Heart right ventricle (tissue), 16 donors: Measurements from ENCODE around the gene KIFC3. TPM values are rescaled to one million over a fixed set of nuclear protein-coding genes. Genes with fewer than 3 reads are reported as not detected.

Experiments
- ATAC-seq, 8 donors: fragments of 200-7000 bp; cut with Tn5 transposase; one replicate each; pipeline ENCODE4 v1.9.1; 2020; ENCODE audit warnings: mild to moderate bottlenecking in 8 of 8, moderate library complexity in 8 of 8, moderate number of reproducible peaks in 1 of 8
- DNase-seq, 2 donors: peaks; one replicate each; pipeline ENCODE4 v3.0.0-alpha.2; 2020
- H3K27ac ChIP-seq, 10 donors: fragments of 200-600 bp; sonication (generic) in 2 of 10; one replicate each; pipeline versions ENCODE4 v1.5.0 to v1.8.0; 2020 to 2022; ENCODE audit warnings: mild to moderate bottlenecking in 3 of 10
- H3K27me3 ChIP-seq, 7 donors: fragments of 200-600 bp; one replicate each; pipeline ENCODE4 v1.8.0; 2021 to 2022; ENCODE audit warnings: mild to moderate bottlenecking in 2 of 7
- H3K36me3 ChIP-seq, 9 donors: fragments of 200-600 bp; sonication (generic) in 1 of 9; one replicate each; pipeline versions ENCODE4 v1.5.0 to v1.8.0; 2020 to 2022; ENCODE audit warnings: mild to moderate bottlenecking in 2 of 9
- H3K4me1 ChIP-seq, 9 donors: fragments of 200-600 bp; sonication (generic) in 1 of 9; one replicate each; pipeline versions ENCODE4 v1.5.0 to v1.8.0; 2020 to 2022; ENCODE audit warnings: mild to moderate bottlenecking in 4 of 9
- H3K4me3 ChIP-seq, 10 donors: fragments of 200-600 bp; sonication (generic) in 2 of 10; one replicate each; pipeline versions ENCODE4 v1.5.0 to v1.8.0; 2020 to 2022; ENCODE audit warnings: mild to moderate bottlenecking in 7 of 10, moderate library complexity in 2 of 10
- H3K9me3 ChIP-seq, 11 donors: fragments of 200-600 bp in 10 of 11; sonication (generic) in 2 of 11; one replicate each; pipeline versions ENCODE4 v1.5.0 to v1.8.0; 2013 to 2022; ENCODE audit warnings: mild to moderate bottlenecking in 2 of 11, control low read depth in 1 of 11, moderate library complexity in 1 of 11
- WGBS, 2 donors: extraction: QIAGEN DNeasy Blood & Tissue Kit; methylation state at CpG; one replicate each; pipeline ENCODE4 v1.1.7; 2013; ENCODE audit warnings: inconsistent platforms in 1 of 2; 5-methylcytosine and 5-hydroxymethylcytosine counted together
- intact Hi-C, 10 donors: fragments of 100-400 bp; cut with DNase I; formaldehyde crosslinking; loops; one replicate each; pipeline versions ENCODE4 v1.11.1 to v1.14.2; 2022
- polyA plus RNA-seq, 2 donors: library from polyadenylated mRNA; stranded (reverse); fragments of 200-250 nt; gene quantifications; one replicate each; pipeline ENCODE4 v1.2.3, GENCODE V29; 2013
- total RNA-seq, 10 donors: library from RNA; stranded (reverse); fragmentation: NEBNext Ultra II Directional in 3 of 10; extraction: Animal tissue kit (Norgen Biotek cat#: 25700) in 3 of 10; gene quantifications; one replicate each; pipeline versions ENCODE4 v1.2.1 to v1.2.4, GENCODE V29; 2021 to 2023
- TF ChIP-seq, protein P1 (sequence below), 9 donors: fragments of 200-600 bp; sonication (generic) in 2 of 9; IDR thresholded peaks; one replicate each; pipeline versions ENCODE4 v1.5.0 to v1.8.0; 2021 to 2022; ENCODE audit warnings: antibody characterized with exemption in 9 of 9, mild to moderate bottlenecking in 5 of 9, moderate library complexity in 1 of 9
- donor health status: Arrhythmogenic right ventricular cardiomyopathy.
- donor health status: ischemic (EF 13 %, LVEDD 7.1; RV severe dilation, severe dysfunction).
- donor health status: healthy with polysubstance abuse.
- donor health status: DM: no; HTN: yes; CAD: no.
- donor health status: DM: no; HTN: no; CAD: no.
- donor health status: ischemic (EF 25% LVEDD 6.9; RV normal size, moderate dysfunction).
- donor health status: ischemic (EF 25% LVEDD 5.7; RV mildly dilated, moderate dysfunction).
- donor health status: healthy.
- donor health status: DM: yes; HTN: yes; CAD: no.
- donor health status: Ischemic cardiomyopathy.
- donor health status: ischemic (EF 35%, LVEDD 5.7; RV mildly dilated, moderate dysfunction).
- donor health status: nonischemic (EF 11% LVEDD 7.7; RV severe dilation, severe dysfunction).
- donor health status: DM: yes; HTN: yes; CAD: no.
- donor health status: PGD.
- donor health status: ischemic (EF 29% LVEDD 5.4; RV normal size, mild dysfunction).
- donor health status: nonischemic (EF 23%, LVEDD 6.1; RV moderate dilation, normal function).

The KIFC3 gene
- total and polyA plus RNA-seq, 12 donors, result 42.5 to 97.4 (median 63.5) TPM

DNA sequence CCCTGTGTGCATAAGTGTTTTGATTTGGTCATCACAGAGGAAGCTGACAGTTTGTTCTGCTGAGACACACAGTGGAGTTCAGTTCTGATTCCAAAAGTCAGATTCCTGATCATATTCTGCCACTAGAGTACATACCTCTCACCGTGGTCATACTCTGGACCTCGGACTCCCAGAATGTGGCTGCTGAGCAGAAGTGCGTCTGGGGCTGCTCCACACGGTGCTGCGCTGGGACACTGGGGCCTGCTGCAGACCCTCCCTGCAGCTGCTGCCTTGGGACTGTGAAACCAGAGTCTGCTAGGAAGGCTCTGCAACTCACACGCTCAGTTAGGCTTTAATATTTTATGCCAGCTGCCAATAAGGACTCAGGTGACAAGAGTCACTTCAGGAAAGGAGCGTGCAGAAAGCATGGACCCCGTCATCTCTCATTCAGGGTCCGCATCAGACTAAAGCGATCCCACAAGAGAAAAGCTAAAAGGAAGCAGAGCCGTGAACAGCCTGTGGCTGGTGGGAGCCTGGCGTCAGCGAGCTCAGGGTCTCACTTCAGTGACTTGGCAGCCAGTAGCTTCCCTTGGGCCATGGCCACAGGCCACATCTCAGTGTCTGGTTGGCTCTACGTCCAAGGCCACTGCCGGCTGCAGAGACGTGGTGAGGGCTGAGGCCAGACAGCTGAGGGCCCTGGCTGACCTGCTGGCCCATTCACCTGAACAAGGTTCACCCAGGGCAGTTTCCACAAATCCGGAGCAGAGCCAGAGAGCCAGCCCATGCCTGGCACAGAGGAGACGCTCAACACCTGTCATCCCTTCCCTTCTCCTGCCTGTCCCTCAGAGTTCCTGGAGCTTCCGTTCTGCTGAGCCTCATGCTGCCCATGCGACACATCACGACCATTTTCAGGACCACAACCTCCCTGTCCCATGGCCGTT, 24.7 kb upstream of the KIFC3 start:
- no peaks in the 10 kb centered on the region for H3K36me3 ChIP-seq
- no peak overlapping the region for H3K4me3 ChIP-seq
- 51 to 57% methylated on average over 22 of the region's 22 CpGs for whole genome bisulfite sequencing, 2 donors
- DNase-seq, result peak in 1 of 2 donors; percentile 54
- H3K4me1 ChIP-seq, result peaks cover 0 to 31% (median 6%) of the 10 kb centered on the region in 9 donors
- peak overlapping the region in 7 of 10 donors; percentile 38 to 63 (median 48) for H3K27ac ChIP-seq
- H3K9me3 ChIP-seq, result no peaks in the 10 kb centered on the region
- intact Hi-C loops, result loop anchor here in 1 of 10 donors (5.0 kb wide), 1 partner anchor 35 kb away; no protein-coding TSS in a partner anchor
- peak in 7 of 8 donors; percentile 18 to 68 (median 59) for ATAC-seq
- H3K27me3 ChIP-seq, result no peaks in the 10 kb centered on the region
- TF ChIP-seq, protein P1, sequence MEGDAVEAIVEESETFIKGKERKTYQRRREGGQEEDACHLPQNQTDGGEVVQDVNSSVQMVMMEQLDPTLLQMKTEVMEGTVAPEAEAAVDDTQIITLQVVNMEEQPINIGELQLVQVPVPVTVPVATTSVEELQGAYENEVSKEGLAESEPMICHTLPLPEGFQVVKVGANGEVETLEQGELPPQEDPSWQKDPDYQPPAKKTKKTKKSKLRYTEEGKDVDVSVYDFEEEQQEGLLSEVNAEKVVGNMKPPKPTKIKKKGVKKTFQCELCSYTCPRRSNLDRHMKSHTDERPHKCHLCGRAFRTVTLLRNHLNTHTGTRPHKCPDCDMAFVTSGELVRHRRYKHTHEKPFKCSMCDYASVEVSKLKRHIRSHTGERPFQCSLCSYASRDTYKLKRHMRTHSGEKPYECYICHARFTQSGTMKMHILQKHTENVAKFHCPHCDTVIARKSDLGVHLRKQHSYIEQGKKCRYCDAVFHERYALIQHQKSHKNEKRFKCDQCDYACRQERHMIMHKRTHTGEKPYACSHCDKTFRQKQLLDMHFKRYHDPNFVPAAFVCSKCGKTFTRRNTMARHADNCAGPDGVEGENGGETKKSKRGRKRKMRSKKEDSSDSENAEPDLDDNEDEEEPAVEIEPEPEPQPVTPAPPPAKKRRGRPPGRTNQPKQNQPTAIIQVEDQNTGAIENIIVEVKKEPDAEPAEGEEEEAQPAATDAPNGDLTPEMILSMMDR (IDR thresholded peaks at IDR 0.05), result no peak

DNA sequence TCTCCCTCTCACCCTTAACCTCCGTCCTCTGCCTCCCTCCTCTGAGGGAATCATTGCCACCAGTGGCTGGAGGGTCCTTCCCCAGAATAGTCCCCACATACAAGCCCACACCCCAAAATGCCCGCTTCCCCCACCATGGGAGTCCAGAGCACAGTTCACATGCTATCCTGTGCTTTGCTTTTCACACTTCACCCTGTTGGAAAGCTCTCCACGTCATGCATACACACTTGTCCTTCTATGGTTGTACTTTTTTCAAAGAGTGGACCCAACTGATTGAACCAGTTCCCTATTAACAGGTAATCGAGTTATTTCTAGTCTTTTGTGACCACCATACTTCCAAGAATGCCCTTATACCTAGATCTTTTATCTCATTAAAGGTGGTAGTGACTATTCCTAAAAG, 23.8 kb upstream of the KIFC3 start:
- no peak overlapping the region for H3K4me3 ChIP-seq
- H3K27me3 ChIP-seq, result no peaks in the 10 kb centered on the region
- H3K36me3 ChIP-seq, result no peaks in the 10 kb centered on the region
- intact Hi-C loops, result loop anchor here in 1 of 10 donors (5.0 kb wide), 1 partner anchor 34 kb away; no protein-coding TSS in a partner anchor
- H3K9me3 ChIP-seq, result no peaks in the 10 kb centered on the region
- ATAC-seq (peak in 3 of 8 donors; percentile 30 to 61 (median 32)), DNase-seq (no peak)
- H3K4me1 ChIP-seq, result peaks cover 0 to 31% (median 6%) of the 10 kb centered on the region in 9 donors
- WGBS, 2 donors, result 64 to 66% methylated on average over 4 of the region's 4 CpGs
- peak overlapping the region in 2 of 10 donors; percentile 44 to 63 for H3K27ac ChIP-seq
- TF ChIP-seq, protein P1 (IDR thresholded peaks at IDR 0.05), result no peak

DNA sequence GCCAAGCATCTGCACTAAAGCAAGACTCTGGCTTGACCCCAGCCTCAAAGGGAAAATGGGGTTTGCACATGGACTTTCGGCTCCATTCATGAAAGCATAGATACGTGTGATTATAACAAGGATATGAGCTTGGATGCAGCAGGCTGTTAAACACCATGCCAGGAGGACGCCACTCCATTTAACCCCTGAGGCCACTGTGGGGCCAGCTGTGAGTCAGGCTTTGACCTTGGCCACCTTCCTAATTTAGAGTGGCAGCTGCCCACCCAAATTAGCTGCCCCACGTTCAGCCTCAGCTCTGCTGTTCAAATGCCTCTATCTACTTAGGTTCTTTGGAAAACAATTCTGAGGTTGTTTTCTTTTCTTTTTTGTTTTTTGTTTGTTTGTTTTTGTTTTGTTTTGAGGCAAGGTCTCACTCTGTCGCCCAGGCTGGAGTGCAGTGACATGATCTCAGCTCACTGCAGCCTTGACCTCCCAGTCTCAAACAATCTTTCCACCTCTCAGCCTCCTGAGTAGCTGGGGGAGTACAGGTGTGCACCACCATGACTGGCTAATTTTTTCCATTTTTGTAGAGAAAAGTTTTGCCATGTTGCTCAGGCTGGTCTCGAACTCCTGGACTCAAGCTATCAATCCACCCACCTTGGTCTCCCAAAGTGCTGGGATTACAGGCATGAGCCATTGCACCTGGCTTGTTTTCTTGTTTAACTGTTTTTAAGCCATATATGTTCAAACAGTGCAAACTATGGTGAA, 23.2 kb upstream of the KIFC3 start:
- intact Hi-C loops, result loop anchor here in 1 of 10 donors (5.0 kb wide), 1 partner anchor 33 kb away; no protein-coding TSS in a partner anchor
- Histone ChIP-seq H3K27me3 (no peaks in the 10 kb centered on the region), H3K36me3 (no peaks in the 10 kb centered on the region), H3K4me3 (no peak overlapping the region), H3K4me1 (peaks cover 0 to 30% (median 6%) of the 10 kb centered on the region in 9 donors), H3K27ac (peak overlapping the region in 3 of 10 donors; percentile 18 to 63 (median 44)), H3K9me3 (no peaks in the 10 kb centered on the region)
- ATAC-seq, result no peak
- TF ChIP-seq, protein P1 (IDR thresholded peaks at IDR 0.05), result no peak
- DNase-seq, result no peak
- 66 to 69% methylated on average over 6 of the region's 6 CpGs for WGBS, 2 donors

DNA sequence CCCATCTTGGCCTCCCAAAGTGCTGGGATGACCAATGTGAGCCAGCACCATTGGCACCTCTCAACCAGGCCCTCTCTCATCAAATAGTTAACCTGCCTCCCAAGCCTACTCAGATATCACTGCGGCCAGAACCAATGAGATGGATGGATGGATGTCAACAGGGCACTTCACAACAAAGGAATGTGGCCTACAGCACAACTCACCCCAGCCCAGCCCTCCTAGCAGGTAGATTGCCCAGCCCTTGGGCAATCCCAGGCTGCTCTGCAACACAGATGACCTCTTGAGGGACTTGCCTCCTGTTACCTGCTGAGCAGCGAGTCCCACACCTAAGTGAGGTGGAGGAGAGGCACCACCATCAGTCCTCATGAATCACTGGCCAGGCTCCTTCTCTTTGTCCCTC, 22.6 kb upstream of the KIFC3 start:
- ATAC-seq (no peak), DNase-seq (no peak)
- TF ChIP-seq, protein P1 (IDR thresholded peaks at IDR 0.05), result no peak
- no peaks in the 10 kb centered on the region for H3K9me3 ChIP-seq
- H3K4me1 ChIP-seq, result peaks cover 0 to 25% (median 5%) of the 10 kb centered on the region in 9 donors
- peak overlapping the region in 1 of 10 donors; percentile 18 for H3K27ac ChIP-seq
- H3K27me3 ChIP-seq, result no peaks in the 10 kb centered on the region
- no peaks in the 10 kb centered on the region for H3K36me3 ChIP-seq
- no peak overlapping the region for H3K4me3 ChIP-seq
- intact Hi-C loops, result loop anchor here in 1 of 10 donors (5.0 kb wide), 1 partner anchor 33 kb away; no protein-coding TSS in a partner anchor
- 75 to 82% methylated on average over 2 of the region's 2 CpGs for WGBS, 2 donors
